Muscle of back (tissue), 11 donors: Measurements from ENCODE around the gene AP4S1. TPM values are rescaled to one million over a fixed set of nuclear protein-coding genes. Genes with fewer than 3 reads are reported as not detected.
A peak's percentile ranks its signal among the peaks of the same experiment; 100 is the strongest.
"Not testable (repeated sequence)": the region's sequence is repeated elsewhere in the genome, so short reads cannot be mapped to it uniquely, and the experiment has no call there.

Source experiments
- DNase-seq, 3 donors: peaks; one replicate each; pipeline versions ENCODE4 v3.0.0 to v3.0.0-alpha.2; 2013
- polyA plus RNA-seq, 10 donors: library from polyadenylated mRNA; unstranded; fragments of 120-200 nt; gene quantifications; one replicate each; pipeline ENCODE4 v1.2.1, GENCODE V29; 2013; ENCODE audit not compliant: insufficient read length in 10 of 10

AP4S1 gene
- polyA plus RNA-seq, 10 donors: 12.7 to 17.9 (median 14.2) TPM

DNA sequence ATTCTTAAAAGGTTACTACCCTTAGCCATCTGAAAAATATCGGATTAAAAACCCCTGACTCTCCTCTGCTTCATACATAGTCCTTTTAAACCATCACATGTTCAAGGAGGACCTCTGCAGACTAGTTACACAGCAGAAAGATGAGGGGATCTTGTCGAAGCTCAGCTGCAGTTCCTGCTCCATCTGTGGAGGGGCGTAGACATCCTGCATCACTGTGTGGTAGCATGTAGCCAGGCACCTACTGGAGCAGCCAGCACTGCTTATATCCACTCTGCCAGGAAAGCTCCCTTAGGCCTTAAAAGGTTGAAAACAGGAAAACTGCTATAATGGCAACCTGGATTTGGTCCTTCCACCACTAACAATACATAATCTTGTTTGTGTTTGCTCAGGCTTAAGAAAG is 58.3 kb downstream of the AP4S1 start:
- no peak for DNase-seq

DNA sequence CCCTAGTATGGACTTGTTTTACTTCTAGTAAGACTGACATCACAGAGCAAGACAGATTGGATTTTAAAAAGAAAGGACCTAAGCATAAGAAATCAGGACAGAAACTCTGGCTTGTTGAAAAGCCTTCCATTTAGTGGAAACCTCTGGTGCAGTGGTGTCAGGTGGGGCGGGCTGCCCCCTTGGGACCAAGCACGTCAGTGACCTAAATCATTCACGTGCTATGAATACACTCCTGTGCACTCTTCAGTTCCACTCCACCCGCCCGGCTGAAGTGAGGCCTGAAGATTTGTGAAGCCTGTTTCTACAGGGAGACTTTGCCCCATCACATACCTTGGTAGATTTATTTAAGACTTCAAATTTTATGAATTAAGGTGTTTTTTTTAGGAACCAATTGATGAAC is 58.9 kb downstream of the AP4S1 start:
- DNase-seq: no peak

DNA sequence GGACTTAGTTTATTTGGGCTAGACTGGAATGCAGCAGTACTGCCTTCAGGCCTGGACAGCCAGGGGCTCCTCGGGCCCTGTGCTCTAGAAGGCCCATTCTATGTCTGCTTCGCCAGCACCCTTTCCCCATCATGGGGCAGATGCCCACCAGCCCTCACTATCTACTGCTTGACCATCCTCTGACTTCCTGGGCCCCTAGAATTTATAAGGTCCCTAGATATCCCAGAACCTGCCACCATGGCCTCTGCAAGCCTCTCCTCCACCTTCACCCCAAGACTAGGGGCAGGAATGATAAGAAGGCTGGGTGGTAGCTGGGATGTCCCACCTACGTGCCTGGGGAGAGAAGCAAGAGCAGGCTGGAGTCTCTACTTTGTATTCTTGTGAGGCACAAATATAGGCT is 59.6 kb downstream of the AP4S1 start:
- DNase-seq: no peak

DNA sequence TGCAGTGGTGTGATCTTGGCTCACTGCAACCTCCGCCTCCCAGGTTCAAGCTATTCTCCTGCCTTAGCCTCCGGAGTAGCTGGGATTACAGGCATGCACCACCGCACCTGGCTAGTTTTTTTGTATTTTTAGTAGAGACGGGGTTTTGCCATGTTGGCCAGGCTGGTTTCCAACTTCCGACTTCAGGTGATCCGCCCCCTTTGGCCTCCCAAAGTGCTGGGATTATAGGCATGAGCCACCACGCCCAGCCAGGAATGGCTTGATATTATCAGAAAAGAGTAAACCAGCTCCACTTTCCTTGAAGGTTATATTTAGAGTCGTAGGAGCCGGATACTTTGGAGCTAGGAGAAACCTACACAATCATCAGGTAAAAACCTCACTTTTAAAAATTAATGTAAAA is 61.0 kb downstream of the AP4S1 start:
- not testable (repeated sequence) for DNase-seq

DNA sequence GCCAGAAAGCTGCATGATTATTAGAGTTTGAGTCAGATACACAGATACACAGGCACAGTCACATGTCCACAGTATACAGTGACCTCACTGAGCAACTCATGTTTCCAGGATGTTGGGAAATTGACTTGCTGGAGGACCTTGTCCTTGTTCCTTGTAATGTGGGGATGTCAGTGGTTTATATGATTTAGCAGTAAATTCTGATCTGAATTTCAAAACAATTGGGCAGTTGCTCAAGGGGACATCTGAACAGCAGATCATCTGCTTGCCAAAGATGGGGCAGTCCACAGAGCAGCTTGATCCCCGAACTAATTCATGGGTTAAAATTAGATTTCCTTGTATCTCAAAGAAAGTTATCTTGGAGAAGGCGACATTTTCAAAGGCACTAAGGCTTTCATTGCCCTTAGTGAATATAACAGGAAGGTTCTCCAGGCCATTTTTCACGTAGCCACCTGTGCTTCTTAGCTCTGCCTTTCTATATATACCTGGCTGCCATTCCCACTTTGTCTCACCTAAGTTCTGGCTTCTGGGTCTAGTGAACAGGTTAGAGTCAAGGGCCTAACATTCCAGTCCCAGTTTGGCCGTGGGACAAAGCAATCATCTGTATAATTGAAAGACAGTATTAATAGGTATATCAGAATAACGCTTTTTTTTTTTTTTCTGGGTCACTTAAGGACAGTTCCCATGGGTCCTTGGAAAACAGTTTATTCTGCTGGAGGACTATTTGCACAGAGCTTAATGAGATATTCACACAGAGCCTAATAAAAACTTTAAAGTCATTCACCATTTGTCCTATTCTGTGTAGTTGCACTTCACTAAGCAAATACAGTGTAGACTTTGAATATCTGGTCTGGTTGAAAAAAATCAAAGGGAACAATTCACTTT is 65.7 kb downstream of the AP4S1 start:
- DNase-seq: peak in 1 of 3 donors; percentile 18

DNA sequence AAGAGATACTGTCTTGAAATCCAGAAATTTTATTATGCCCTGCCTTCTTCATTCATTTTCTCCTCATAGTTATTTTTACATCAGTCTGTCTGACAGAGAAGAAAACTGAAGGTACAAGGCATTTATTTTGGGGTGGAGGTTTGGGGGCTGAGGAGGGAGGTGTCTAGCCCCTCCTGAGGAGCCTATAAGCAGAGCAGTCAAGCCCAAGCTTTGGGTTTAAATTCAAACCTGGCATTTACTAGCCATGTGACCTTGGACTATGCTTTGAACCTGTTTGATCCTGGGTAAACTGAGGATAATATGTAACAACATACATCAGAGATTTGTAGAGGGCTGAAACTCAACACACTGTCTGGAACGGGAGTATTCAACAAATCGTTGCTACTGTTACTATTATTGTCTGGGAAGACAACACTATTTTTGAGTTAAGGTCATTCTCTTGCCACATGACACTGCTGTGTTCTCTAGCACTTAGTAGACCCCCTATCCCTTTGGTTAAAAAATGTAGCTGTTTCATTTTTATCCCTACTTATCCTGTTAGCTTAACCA is 66.8 kb downstream of the AP4S1 start:
- no peak for DNase-seq

DNA sequence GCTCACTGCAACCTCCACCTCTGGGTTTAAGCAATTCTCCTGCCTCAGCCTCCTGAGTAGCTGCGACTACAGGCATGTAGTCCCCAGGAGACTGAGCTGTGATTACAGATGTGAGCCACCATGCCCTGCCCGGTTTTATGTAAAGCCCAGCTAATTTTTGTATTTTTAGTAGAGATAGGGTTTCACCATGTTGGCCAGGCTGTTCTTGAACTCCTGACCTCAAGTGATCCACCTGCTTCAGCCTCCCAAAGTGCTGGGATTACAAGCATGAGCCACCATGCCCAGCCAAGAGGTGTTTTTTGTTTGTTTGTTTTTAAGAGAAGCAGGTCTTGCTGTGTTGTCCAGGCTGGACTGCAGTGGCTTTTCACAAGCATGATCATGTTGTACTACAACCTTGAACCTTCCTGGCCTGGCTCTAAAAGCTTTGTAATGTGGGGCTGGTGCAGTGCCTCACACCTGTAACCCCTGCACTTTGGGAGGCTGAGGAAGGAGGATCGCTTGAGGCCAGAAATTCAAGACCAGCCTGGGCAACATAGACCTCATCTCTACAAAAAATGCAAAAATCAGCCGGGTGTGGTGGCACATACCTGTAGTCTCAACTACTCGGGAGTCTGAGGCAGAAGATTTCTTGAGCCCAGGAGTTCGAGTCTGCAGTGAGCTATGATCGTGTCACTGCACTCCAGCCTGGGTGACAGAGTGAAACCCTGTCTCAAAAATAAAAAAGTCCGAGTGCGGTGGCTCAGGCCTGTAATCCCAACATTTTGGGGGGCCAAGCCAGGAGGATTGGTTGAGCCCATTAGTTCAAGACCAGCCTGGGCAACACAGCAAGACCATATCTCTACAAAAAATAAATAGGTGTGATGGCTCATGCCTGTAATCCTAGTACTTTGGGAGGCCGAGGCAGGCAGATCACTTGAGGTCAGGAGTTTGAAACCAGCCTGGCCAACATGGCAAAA is 68.7 kb downstream of the AP4S1 start:
- DNase-seq: not testable (repeated sequence)

DNA sequence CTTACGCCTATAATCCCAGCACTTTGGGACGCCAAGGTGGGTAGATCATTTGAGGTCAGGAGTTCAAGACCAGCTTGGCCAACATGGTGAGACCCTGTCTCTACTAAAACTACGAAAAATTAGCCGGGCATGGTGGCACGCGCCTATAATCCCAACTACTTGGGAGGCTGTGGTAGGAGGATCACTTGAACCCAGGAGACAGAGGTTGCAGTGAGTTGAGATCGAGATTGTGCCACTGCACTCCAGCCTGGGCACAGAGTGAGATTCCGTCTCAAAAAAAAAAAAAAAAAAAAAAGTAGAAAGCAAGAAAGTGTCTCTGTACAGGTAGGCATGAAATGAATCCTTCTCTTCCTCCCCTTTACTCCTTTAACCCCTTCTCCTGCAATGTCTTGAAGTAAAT is 70.4 kb downstream of the AP4S1 start:
- DNase-seq: not testable (repeated sequence)

DNA sequence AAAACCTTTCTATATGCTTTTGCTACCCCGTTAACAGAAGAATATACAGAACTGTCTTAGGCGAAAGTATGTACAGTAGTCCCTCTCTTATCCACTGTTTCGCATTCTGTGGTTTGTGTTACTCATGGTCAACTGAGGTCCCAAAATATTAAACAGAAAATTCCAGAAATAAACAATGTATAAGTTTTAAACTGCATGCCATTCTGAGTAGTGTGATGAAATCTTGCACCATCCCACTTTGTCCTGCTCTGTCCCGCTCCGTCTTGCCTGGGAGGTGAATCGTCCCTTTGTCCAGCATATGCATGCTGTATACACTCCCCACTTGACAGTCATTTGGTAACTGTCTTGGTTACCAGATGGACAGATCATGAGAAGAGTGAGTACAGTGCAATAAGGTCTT is 70.8 kb downstream of the AP4S1 start:
- no peak for DNase-seq

DNA sequence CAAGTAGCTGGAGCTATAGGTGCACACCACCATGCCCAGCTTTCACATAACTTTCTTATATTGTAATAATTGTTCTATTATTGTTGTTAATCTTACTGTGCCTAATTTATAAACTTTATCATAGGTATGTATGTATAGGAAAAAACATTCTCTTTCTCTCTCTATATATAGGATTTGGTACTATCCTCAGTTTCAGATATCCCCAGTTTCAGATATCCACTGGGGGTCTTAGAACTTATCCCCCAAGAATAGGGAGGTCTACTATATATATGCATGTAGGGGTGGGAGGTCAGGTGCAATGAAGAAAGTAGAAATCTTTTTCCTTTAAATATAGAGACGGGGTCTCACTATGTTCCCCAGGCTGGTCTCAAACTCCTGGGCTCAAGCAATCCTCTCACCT is 71.6 kb downstream of the AP4S1 start:
- no peak for DNase-seq

DNA sequence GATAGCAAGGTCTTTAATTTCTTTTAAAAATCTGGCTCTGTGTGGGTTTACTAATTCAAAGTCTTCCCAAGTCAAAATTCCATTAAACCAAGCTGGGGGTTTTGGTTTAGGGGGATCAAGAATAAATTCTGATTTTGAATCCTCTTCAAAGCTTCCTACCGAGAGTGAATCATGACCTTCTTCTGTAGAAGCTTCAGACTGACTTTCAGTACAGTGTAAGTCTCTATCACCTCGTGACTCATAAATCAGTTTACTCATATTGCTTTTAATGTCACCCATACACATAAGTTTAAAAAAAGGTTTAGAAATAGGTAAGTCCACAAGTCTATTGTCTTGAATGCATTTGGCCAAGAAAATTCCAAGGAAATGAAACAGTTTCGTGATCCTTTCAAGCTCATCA is 81.3 kb downstream of the AP4S1 start:
- DNase-seq: no peak

DNA sequence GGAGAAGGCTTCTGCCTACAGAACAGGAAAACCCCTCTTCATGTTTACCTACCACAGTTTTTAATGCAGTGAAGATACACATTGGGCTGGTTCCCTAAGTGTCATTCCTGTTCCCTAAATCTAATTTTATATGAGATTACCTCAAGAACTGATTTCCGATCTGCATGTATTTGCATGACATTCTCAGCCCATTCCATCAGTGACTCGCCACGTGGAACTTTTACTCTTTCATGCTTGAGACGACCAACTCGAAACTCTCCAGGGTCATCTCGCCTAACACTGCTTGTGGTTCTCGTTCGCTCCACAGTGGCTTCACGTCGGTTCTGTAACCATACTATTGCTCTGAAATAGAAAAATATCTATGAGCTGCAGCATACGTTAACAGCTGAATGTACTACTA is 83.8 kb downstream of the AP4S1 start:
- no peak for DNase-seq

DNA sequence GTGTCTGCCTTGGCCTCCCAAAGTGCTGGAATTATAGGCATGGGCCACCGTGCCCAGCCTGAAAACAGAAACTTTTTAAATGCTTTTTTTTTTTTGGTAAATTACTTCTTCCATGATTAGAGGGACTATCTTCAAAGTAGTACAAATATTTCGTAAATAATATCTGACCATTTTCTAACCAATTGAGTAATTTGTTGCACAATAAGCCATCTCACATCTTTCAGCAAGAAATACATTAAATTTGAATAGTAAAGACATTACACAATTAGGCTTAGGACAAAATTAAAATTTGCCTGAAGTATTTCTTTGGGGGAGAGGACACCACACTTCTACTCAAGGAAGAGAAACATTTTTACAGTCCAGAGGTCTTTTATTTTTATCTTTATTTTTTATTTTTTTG is 85.4 kb downstream of the AP4S1 start:
- DNase-seq: no peak

DNA sequence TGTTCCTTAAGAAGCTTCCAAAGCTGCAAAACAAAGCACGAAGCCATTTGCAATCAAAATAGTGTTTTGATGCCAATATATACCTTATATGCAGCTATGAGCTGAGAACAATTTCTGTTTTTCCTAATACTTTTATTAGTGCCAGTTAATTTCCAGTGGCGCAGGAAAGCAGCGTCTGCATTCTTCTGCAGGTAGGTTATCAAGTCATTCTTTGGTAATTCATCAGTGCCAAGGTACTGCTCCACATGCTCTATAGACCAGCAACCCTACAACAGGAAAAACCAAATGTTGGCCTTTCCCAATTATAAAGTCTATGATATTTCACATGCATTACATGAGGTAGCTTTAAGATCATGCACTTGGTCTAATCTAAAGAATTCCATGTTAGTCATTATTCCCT is 88.3 kb downstream of the AP4S1 start:
- DNase-seq: no peak

DNA sequence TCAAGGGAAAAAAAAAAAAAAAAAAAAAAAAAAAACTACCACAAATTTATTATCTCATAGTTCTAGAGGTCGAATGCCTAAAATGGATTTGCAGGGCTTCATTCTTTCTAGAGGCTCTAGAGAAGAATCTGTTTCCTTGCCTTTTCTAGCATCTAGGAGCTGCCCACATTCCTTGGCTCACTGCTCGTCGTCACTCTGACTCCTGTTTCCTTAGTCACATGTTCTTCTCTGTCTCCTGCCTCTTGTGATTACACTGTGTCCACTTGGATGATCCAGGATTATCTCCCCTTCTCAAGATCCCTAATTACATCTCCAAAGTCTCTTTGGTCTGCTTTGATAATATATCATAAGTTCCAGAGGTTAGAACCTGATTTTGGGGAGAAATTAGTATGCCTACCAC is 93.4 kb downstream of the AP4S1 start:
- DNase-seq: no peak

DNA sequence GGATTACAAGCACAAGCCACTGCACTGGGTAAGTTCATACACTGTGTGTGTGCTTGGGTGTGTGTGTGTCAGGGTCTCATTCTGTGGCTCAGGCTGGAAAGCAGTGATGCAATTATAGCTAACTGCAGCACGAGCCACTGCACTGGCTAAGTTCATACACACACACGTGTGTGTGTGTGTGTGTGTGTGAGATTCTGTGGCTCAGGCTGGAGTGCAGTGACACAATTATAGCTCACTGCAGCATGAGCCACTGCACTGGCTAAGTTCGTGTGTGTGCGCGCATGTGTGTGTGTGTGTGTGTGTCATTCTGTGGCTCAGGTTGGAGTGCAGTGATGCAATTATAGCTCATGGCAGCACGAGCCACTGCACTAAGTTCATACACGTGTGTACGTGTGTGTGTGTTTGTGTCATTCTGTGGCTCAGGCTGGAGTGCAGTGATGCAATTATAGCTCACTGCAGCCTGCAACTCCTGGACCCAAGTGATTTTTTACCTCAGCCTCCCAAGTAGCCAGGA is 96.7 kb downstream of the AP4S1 start:
- DNase-seq: peak in 1 of 3 donors; percentile 5

DNA sequence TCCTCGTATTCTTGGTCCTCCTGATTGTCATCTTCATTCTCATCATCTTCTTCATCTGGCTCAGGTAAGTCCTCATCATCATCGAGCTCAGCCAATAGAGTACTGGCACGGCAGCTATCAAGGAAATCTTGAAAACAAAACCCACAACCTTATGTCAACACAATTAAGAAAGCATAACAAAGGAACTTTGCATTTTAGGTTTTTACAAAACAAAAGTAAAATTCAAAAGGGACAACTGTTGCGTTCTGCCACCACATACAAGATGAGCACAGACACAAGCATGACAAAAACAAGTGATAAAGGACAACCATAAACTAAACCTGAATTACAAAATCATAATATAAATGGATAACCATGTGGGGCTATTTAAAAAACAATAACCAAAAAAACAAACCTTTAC is 97.5 kb downstream of the AP4S1 start:
- no peak for DNase-seq

DNA sequence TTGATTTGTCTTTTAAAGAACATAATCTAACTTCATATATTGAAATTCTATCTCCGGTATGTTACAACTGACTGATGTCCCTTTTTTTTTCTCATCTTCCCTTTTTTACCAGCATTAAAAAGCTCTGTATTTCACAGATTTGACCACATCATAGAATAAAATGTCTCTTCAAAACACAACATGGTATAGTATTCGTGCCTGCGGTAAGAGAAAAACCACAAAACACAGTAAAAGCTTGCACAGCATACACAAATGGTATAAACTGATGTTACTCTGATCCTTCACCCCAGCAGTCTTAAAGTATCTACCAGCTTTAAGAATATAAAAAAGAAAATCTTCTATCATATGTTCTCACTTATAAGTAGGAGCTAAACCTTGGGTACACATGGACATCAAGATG is 98.7 kb downstream of the AP4S1 start:
- peak in 1 of 3 donors; percentile 3 for DNase-seq

DNA sequence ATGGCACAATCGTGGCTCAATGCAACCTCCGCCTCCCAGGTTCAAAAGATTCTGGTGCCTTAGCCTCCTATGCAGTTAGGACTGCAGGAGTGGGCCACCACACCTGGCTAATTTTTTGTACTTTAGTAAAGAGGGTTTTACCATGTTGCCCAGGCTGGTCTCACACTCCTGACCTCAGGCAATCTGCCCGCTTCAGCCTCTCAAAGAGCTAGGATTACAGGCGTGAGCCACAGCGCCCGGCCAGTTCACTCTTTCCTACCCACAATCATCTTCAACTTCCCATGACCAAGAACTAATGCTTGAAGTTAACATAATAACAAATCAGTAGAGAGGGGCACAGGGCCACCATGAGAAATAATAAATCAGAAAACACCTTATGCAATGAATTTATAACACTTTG is 99.8 kb downstream of the AP4S1 start:
- no peak for DNase-seq

DNA sequence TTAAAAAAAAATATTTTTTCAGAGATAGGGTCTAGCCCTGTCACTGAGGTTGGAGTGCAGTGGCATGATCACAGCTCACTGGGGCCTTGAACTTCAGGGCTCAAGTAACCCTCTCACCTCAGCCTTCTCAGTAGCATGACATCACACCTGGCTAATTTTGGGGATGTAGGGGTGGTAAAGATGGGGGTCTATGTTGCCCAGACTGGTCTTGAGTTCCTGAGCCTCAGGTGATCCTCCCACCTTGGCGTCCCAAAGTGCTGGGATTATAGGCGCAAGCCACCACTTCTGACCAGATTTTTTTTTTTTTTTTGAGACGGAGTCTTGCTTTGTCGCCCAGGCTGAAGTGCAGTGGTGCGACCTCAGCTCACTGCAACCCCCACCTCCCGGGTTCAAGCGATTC is 101.2 kb downstream of the AP4S1 start:
- no peak for DNase-seq

DNA sequence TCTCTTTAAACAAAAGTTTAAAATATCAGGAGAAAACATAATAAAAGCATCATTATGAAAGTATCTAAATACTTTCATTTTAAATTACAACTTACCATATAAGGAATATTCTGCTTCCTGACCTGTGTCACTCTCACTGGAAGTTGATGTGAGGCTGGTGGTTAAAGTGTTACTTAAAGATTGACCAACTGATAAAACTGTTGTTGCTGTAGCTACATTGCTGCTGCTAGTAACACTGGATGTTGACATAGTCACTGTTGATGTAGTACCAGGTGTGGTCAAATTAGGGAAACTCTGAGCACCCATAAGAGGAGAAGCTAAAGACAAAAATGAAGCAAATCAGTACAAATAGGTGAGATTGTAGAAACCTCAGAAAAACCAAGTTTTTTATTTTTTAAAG is 102.2 kb downstream of the AP4S1 start:
- DNase-seq: no peak
